OCI-LY3 (cell line): ENCODE results near the gene SSR3.

Source experiments
- EZH2phosphoT487 ChIP-seq: fragments of 200-600 bp; shearing (Covaris generic); IDR thresholded peaks from 2 replicates; pipeline ENCODE4 v1.6.1; 2018; ENCODE audit warnings: antibody characterized with exemption, mixed run types, low read depth
- TF ChIP-seq, protein P1 (sequence below): fragments of 200-600, 300-600 bp; sonication (generic); IDR thresholded peaks from 2 replicates; pipeline ENCODE4 v1.5.1; 2014; ENCODE audit warnings: antibody characterized with exemption, low read length, low read depth

- TF ChIP-seq, protein P1, sequence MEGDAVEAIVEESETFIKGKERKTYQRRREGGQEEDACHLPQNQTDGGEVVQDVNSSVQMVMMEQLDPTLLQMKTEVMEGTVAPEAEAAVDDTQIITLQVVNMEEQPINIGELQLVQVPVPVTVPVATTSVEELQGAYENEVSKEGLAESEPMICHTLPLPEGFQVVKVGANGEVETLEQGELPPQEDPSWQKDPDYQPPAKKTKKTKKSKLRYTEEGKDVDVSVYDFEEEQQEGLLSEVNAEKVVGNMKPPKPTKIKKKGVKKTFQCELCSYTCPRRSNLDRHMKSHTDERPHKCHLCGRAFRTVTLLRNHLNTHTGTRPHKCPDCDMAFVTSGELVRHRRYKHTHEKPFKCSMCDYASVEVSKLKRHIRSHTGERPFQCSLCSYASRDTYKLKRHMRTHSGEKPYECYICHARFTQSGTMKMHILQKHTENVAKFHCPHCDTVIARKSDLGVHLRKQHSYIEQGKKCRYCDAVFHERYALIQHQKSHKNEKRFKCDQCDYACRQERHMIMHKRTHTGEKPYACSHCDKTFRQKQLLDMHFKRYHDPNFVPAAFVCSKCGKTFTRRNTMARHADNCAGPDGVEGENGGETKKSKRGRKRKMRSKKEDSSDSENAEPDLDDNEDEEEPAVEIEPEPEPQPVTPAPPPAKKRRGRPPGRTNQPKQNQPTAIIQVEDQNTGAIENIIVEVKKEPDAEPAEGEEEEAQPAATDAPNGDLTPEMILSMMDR = no peak
- TF ChIP-seq EZH2phosphoT487 = no peak
These were observed 41.3 kb downstream of the SSR3 start for GRCh38 chr3:156513619-156514018.
